NCI-H2171 (cell line): ENCODE data around the gene HOXA11.
A peak's percentile ranks its signal among the peaks of the same experiment; 100 is the strongest.

Source experiments
- DNase-seq: peaks from one replicate; lab custom pipeline; 2025; lab: John Stamatoyannopoulos, UW

The HOXA11 gene

DNA sequence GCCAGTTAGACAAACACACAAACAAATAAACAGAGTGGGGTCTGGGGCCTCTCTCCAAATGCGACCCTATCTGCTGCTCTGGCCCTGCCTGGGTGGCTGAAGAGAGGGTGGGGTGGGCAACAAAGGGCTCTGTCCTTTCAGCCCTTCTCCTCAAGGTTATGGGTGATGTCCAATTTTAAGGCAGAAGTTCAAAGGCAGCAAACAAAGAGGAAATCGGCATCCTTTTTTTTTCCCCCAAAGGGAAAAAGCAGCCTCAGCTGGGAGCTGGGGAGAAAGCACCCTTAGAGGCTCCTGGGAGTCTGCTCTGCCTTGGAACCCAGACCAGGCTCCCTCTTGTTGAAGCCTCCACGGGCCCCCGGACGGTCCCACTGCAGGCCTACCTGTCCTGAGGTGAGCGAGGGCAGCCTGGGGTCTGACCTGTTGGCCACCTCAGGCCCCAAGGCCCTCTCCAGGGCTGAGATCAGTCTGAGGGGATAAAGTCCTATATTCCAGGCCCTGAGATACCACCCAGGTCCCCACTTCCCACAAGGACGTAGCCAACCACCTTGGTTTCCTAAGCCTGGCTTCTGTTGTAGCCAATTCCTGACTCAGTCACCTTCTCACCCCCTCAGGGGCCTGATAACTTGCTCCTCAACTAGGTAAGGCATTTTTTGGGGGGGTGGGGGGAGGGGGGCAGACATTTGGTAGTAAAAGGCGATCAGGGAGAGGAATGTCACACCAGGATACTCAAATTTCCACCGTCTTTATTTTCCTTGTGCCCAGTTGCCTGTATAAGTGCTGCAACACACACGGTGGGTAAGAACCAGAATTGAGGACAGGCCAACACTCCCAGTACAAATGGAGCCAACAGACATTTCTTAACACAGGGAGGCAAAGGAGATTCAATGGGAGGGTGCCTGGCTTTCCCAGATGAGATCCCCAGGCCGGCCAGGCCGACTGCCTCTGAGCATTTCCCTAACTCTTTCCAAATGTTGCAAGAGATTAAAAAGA is 4.3 kb downstream of the HOXA11 start:
- no peak for DNase-seq

DNA sequence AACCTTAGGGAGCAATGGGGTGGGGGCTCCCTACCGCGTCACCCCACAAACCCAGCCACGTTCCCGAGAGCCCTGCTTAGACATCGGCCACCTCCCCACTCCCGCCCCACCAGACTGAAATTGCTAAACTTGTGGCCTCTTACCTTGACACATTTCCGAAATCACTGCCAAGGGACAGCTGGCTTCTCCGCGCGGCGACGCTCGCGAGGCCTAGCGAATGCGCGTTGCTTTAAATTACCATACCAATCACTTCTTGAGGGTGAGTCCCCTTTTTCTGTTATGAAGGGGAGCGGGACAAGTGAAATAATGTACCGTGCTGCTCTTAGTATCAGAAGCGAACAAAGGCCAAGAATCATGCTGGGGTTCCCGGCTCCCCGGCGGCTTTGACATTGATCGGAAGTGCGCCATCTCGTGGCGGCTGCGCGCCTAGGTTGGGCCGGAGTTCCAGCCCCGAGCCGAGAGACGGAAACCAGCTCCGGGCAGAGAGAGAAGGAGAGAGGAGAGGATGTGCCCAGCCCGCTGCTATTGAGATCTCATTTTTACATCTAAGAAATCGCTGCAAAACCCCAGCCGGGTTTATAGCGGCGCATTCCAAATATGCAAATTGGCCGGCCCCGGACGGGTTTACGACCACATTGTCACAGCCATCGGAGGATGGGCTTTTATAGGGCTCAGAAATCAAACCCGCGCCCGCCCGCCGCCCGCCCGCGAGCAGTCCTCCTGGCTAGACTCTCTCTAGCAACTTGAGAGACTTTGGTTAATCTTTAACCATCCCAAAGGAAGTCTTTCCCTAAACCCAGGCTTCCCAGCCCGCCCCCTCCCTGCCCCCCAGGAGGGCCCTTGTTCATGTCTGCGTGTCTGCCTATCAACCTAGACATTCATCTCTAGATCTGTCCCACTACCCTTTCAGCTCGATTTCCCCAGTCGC is 5.3 kb downstream of the HOXA11 start:
- peak; percentile 37 for DNase-seq

GRCh38 chr7:27179030-27179429 is 6.0 kb downstream of the HOXA11 start:
- DNase-seq = no peak

DNA sequence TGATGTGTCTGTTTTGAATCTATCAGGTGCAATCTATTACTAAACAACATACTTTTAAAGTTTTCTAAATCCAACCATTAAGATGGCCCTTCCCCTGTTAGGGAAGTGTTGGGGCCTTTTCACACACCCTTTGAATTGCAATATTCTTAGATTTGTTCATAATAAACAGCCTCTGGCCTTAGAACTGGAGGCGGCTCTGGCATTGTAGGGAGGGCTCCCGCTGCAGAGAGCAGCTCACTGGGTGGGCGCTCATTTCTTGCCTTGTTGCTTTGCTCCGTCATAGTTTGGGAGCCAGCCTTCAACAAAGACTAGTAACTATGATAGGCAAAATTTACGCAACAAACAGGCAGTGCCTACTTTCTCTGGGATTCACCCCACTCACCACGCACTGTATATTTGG is 6.7 kb downstream of the HOXA11 start:
- no peak for DNase-seq

DNA sequence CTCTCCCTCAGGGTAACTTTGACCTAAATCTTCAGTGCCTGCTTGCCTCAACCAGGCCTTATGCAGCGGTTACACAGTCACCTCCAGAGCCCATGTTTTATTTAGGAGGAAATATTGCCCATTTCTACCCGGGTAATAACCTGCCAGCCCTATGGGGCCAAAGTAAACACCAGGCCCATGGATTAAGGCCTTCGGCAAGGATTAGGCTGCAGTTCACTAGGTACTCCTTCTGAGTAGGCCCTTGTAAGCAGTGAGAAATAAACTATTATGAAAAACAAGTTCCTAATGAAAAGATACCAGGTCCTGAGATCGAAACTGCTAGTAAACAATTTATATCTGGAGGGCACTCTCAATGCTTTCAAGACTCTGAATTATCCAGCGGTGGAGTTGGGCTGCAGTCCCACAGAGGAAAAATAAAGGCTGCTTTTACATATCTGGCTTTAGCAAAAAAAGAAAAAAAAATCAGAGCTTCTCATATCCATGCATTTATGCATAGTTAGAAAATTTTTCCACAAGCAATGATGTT is 7.2 kb downstream of the HOXA11 start:
- DNase-seq = no peak

DNA sequence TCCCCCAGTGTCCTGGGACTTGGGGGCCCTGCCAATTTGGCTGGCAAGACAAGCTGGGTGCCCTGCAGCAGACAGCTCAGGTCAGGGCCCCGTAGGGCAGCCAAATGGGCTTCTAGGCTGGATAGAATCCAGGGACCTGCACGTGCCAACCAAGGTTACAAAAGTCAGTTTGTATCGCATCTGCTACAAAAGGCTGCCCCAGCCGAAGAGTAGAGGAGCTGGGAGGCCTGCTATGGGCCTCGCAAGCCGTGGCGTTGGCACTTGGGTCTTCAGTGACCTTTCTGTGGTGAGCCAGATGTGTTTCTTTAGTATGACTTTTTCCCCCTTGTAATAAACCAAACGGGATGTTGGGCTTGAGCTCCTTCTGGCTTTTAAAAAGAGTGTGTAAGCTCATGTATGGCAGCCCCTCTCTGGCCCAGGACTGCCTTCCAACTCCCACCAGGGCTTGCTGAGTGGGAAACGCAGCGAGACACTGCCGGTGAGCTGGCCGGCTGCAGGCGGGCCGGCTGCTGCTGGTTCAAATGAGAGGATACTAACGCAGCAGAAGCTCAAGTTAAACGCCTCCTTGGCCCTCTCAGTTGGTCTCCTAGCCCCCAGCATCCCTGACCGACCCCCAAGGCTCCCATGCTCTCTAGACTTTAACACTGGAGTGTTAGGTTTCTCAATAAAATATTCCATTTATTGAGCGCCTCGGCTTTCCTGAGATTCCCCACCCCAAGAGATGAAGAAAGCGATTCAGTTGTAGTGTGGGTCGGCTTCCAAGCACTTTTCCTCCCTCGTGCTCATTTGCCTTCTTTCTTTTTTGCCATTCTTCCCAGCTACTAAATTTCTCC is 7.9 kb downstream of the HOXA11 start:
- no peak for DNase-seq

GRCh38 chr7:27176524-27176845 is 8.5 kb downstream of the HOXA11 start:
- no peak for DNase-seq

GRCh38 chr7:27175626-27176523 is 9.2 kb downstream of the HOXA11 start:
- DNase-seq = no peak

GRCh38 chr7:27174874-27175625 is 10.0 kb downstream of the HOXA11 start:
- no peak for DNase-seq

DNA sequence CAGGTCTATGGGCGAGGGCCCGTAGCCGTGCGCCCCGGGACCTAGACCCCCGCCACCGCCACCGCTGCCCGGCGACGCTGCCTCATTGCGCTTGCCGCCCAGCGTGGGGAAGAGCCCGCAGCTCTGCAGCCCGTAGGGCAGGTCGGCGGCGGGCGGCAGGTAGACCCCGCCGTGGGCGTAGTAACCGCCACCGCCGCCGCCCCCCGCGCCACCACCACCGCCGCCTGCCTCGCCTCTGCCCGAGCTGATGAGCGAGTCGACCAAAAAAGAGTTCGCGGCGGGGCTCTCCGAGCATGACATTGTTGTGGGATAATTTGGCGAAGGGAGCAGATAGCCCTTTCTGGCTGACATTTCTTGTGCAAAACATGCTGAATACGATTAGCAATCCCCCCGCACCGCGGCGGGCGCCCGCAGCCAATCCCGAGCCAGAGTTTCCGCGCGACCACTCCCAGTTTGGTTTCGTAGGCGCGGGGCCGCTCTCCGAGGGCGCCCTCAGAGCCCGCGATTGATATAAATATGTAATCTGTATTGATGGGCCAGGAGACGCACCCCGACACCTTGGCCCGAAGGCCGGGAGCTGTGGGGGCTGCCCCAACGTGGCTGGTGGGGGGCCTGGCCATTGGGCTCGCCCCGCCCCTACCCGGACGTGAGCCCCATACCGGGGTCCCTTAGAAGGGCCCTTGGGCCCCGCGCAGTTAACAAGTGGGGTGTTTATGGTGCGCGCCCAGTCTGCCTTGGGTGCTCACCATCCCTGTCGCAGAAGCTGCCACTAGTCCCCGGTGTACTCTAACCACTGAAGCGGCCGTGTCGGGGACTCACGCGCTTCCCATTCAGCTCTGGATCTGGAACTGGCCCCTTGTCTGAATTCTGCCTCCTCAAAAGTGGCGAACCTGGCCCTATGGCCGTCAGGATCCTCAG is 10.8 kb downstream of the HOXA11 start, which contains the start of gene HOXA10:
Gene HOXA10, minus strand, starts transcription at position 365 of the 918 bp plus-strand sequence. Its CDS starts 14 bp downstream, at position 351.
- DNase-seq = peak; percentile 7

GRCh38 chr7:27173511-27173955 is 11.5 kb downstream of the HOXA11 start:
- DNase-seq = peak; percentile 5

DNA sequence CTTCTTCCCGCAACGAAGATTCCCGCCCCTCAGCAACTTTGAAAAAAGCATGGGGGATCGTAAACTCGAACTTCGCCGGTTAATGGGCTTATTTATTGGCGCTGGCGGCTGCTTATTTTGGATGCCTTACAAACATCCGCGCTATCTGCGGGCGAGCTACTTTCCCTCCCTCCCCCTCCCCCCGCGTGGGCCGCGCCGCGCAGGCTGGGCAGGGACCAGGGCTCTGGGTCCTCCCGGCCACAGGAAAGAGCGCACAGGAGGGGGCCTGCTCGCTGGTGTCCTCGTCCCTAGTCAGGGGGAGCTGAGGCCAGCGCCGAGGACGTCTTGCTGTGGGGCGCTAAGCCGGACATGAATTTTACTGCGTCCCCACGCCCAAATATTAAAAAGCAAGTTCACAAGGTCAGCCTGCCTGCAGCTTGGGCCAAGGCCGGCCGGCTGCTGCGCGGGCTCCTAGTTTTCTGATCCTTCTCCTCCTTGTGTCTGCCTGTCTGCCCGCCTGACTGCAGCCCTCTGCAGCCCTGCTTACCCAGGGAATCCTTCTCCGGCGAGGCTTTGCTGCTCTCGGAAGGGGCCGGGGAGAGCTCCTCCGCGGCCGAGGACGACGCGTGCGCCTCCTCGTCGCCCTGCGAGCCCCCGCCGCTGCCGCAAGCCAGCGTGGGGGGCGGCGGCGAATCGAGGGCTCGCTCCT is 12.1 kb downstream of the HOXA11 start:
- peak; percentile 16 for DNase-seq

- DNase-seq = no peak
Observed at GRCh38 chr7:27172315-27172774, 12.7 kb downstream of the HOXA11 start.

- DNase-seq = no peak
Observed at GRCh38 chr7:27171637-27172314, 13.3 kb downstream of the HOXA11 start.

GRCh38 chr7:27171325-27171636 is 13.8 kb downstream of the HOXA11 start:
- no peak for DNase-seq

- DNase-seq = no peak
Observed at GRCh38 chr7:27170426-27171324, 14.4 kb downstream of the HOXA11 start.
